Heart right ventricle (tissue), 16 donors: ENCODE data around the gene TNFRSF14. TPM values are rescaled to one million over a fixed set of nuclear protein-coding genes. Genes with fewer than 3 reads are reported as not detected.

ENCODE experiments used
- ATAC-seq, 8 donors: fragments of 200-7000 bp; cut with Tn5 transposase; one replicate each; pipeline ENCODE4 v1.9.1; 2020; ENCODE audit warnings: mild to moderate bottlenecking in 8 of 8, moderate library complexity in 8 of 8, moderate number of reproducible peaks in 1 of 8
- DNase-seq, 2 donors: peaks; one replicate each; pipeline ENCODE4 v3.0.0-alpha.2; 2020
- H3K27ac ChIP-seq, 10 donors: fragments of 200-600 bp; sonication (generic) in 2 of 10; one replicate each; pipeline versions ENCODE4 v1.5.0 to v1.8.0; 2020 to 2022; ENCODE audit warnings: mild to moderate bottlenecking in 3 of 10
- H3K27me3 ChIP-seq, 7 donors: fragments of 200-600 bp; one replicate each; pipeline ENCODE4 v1.8.0; 2021 to 2022; ENCODE audit warnings: mild to moderate bottlenecking in 2 of 7
- H3K36me3 ChIP-seq, 9 donors: fragments of 200-600 bp; sonication (generic) in 1 of 9; one replicate each; pipeline versions ENCODE4 v1.5.0 to v1.8.0; 2020 to 2022; ENCODE audit warnings: mild to moderate bottlenecking in 2 of 9
- H3K4me1 ChIP-seq, 9 donors: fragments of 200-600 bp; sonication (generic) in 1 of 9; one replicate each; pipeline versions ENCODE4 v1.5.0 to v1.8.0; 2020 to 2022; ENCODE audit warnings: mild to moderate bottlenecking in 4 of 9
- H3K4me3 ChIP-seq, 10 donors: fragments of 200-600 bp; sonication (generic) in 2 of 10; one replicate each; pipeline versions ENCODE4 v1.5.0 to v1.8.0; 2020 to 2022; ENCODE audit warnings: mild to moderate bottlenecking in 7 of 10, moderate library complexity in 2 of 10
- H3K9me3 ChIP-seq, 11 donors: fragments of 200-600 bp in 10 of 11; sonication (generic) in 2 of 11; one replicate each; pipeline versions ENCODE4 v1.5.0 to v1.8.0; 2013 to 2022; ENCODE audit warnings: mild to moderate bottlenecking in 2 of 11, control low read depth in 1 of 11, moderate library complexity in 1 of 11
- CTCF ChIP-seq, 9 donors: fragments of 200-600 bp; sonication (generic) in 2 of 9; IDR thresholded peaks; one replicate each; pipeline versions ENCODE4 v1.5.0 to v1.8.0; 2021 to 2022; ENCODE audit warnings: antibody characterized with exemption in 9 of 9, mild to moderate bottlenecking in 5 of 9, moderate library complexity in 1 of 9
- WGBS, 2 donors: extraction: QIAGEN DNeasy Blood & Tissue Kit; methylation state at CpG; one replicate each; pipeline ENCODE4 v1.1.7; 2013; ENCODE audit warnings: inconsistent platforms in 1 of 2; 5-methylcytosine and 5-hydroxymethylcytosine counted together
- intact Hi-C, 10 donors: fragments of 100-400 bp; cut with DNase I; formaldehyde crosslinking; loops; one replicate each; pipeline versions ENCODE4 v1.11.1 to v1.14.2; 2022
- polyA plus RNA-seq, 2 donors: library from polyadenylated mRNA; stranded (reverse); fragments of 200-250 nt; gene quantifications; one replicate each; pipeline ENCODE4 v1.2.3, GENCODE V29; 2013
- total RNA-seq, 10 donors: library from RNA; stranded (reverse); fragmentation: NEBNext Ultra II Directional in 3 of 10; extraction: Animal tissue kit (Norgen Biotek cat#: 25700) in 3 of 10; gene quantifications; one replicate each; pipeline versions ENCODE4 v1.2.1 to v1.2.4, GENCODE V29; 2021 to 2023
- donor health status: Arrhythmogenic right ventricular cardiomyopathy.
- donor health status: ischemic (EF 13 %, LVEDD 7.1; RV severe dilation, severe dysfunction).
- donor health status: healthy with polysubstance abuse.
- donor health status: DM: no; HTN: yes; CAD: no.
- donor health status: DM: no; HTN: no; CAD: no.
- donor health status: ischemic (EF 25% LVEDD 6.9; RV normal size, moderate dysfunction).
- donor health status: ischemic (EF 25% LVEDD 5.7; RV mildly dilated, moderate dysfunction).
- donor health status: healthy.
- donor health status: DM: yes; HTN: yes; CAD: no.
- donor health status: Ischemic cardiomyopathy.
- donor health status: ischemic (EF 35%, LVEDD 5.7; RV mildly dilated, moderate dysfunction).
- donor health status: nonischemic (EF 11% LVEDD 7.7; RV severe dilation, severe dysfunction).
- donor health status: DM: yes; HTN: yes; CAD: no.
- donor health status: PGD.
- donor health status: ischemic (EF 29% LVEDD 5.4; RV normal size, mild dysfunction).
- donor health status: nonischemic (EF 23%, LVEDD 6.1; RV moderate dilation, normal function).

TNFRSF14 gene
- total and polyA plus RNA-seq, 12 donors, result 7.5 to 59.6 (median 14.7) TPM

- peaks cover 0 to 13% (median 0%) of the 10 kb centered on the region in 9 donors for H3K36me3 ChIP-seq
- peak in 5 of 9 donors; percentile 8 to 39 (median 25) for TF ChIP-seq CTCF (IDR thresholded peaks at IDR 0.05)
- H3K4me1 ChIP-seq, result peaks cover 39 to 72% (median 69%) of the 10 kb centered on the region in 9 donors
- H3K9me3 ChIP-seq, result no peaks in the 10 kb centered on the region
- H3K27me3 ChIP-seq, result peaks cover 0 to 41% (median 4%) of the 10 kb centered on the region in 7 donors
- intact Hi-C loops, result loop anchor here in 2 of 10 donors (2.0 to 10.0 kb wide), 5 partner anchors 61 to 329 kb away; partner anchors contain the start of genes PRXL2B (in 2 of the 2) and PEX10 (in 1 of the 2)
- H3K27ac ChIP-seq, result peak within 1 kb of the TSS; percentile 75 to 94 (median 84)
- ATAC-seq, result peak; percentile 83 to 92 (median 89)
- 0 to 1% methylated on average over 106 to 107 of the region's 107 CpGs for WGBS, 2 donors
- peak within 1 kb of the TSS; percentile 64 to 100 (median 90) for H3K4me3 ChIP-seq
- DNase-seq, result peak; percentile 93
These were observed 30.0 kb upstream of the TNFRSF14 start, which contains the start of gene PANK4 for GRCh38 chr1:2525920-2526823. TSS of gene PANK4 (minus strand) at chr1:2526596. CDS start at chr1:2526587, 9 bp downstream.

DNA sequence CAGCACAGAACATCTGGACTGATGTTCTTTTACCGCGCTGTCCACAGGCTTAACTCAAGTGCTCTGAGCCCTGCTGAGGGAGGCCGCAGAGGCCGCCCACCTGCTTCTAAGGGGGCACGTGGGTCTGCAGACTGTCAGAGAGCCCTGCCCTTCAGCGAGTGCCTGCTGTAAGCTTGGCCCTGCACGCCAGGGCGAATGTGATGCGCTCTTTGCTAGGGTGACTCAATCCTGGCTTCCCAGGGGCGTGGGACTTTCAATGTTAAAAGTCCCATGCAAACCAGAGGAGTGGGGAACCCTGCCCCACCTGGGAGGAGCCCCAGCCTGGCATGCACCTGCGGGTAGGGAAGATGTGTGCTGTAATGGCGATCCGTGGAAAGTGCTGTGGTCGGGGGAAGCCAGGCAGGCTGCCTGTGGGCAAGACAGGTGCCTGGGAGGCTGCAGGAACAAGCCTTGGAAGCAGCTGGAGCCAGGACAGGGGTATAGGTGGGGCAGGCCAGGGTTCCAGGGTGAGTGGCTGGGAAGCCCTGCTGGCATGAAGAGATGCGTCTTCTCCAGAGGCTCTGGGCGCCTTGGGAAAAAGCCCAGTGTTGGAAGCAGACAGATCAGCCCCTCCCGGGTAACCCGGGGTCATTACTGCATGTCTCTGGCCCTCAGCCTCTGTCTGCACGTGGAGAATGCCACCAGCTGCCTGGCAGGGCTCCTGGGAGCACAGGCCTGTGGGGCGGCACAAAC, 29.2 kb upstream of the TNFRSF14 start:
- 32 to 34% methylated on average over 20 of the region's 20 CpGs for WGBS, 2 donors
- Histone ChIP-seq H3K9me3 (no peaks in the 10 kb centered on the region), H3K36me3 (peaks cover 0 to 5% (median 0%) of the 10 kb centered on the region in 9 donors), H3K27ac (peak overlapping the region in 9 of 10 donors; percentile 75 to 89 (median 83)), H3K4me3 (peak overlapping the region in 9 of 10 donors; percentile 64 to 100 (median 93)), H3K4me1 (peaks cover 39 to 75% (median 71%) of the 10 kb centered on the region in 9 donors), H3K27me3 (peaks cover 0 to 50% (median 9%) of the 10 kb centered on the region in 7 donors)
- peak; percentile 66 to 70 for DNase-seq
- TF ChIP-seq CTCF (IDR thresholded peaks at IDR 0.05), result no peak
- intact Hi-C loops, result loop anchor here in 2 of 10 donors (2.0 to 10.0 kb wide), 5 partner anchors 60 to 330 kb away; partner anchors contain the start of genes PRXL2B (in 2 of the 2) and PEX10 (in 1 of the 2)
- peak; percentile 12 to 86 (median 58) for ATAC-seq

GRCh38 chr1:2527556-2527860, 28.7 kb upstream of the TNFRSF14 start:
- Histone ChIP-seq H3K4me3 (peak overlapping the region in 1 of 10 donors; percentile 78), H3K4me1 (peaks cover 39 to 75% (median 71%) of the 10 kb centered on the region in 9 donors), H3K27me3 (peaks cover 0 to 55% (median 9%) of the 10 kb centered on the region in 7 donors), H3K9me3 (no peaks in the 10 kb centered on the region), H3K36me3 (no peaks in the 10 kb centered on the region), H3K27ac (peak overlapping the region in 9 of 10 donors; percentile 40 to 89 (median 83))
- TF ChIP-seq CTCF (IDR thresholded peaks at IDR 0.05), result no peak
- WGBS, 2 donors, result 83 to 87% methylated on average over 4 of the region's 4 CpGs
- DNase-seq (no peak), ATAC-seq (no peak)
- intact Hi-C loops, result loop anchor here in 2 of 10 donors (2.0 to 10.0 kb wide), 5 partner anchors 59 to 330 kb away; partner anchors contain the start of genes PRXL2B (in 2 of the 2) and PEX10 (in 1 of the 2)
